ENCODE data around the gene SLC2A1.

GRCh38 chr1:42940851-42941639, 17.6 kb downstream of the SLC2A1 start:
- no peak for TF ChIP-seq POLR2A (IDR thresholded peaks at IDR 0.05)
- TF ChIP-seq CTCF (IDR thresholded peaks at IDR 0.05) = no peak
